ENCODE results near the gene GPBAR1.
A peak's percentile ranks its signal among the peaks of the same experiment; 100 is the strongest.
"Not testable (repeated sequence)": the region's sequence is repeated elsewhere in the genome, so short reads cannot be mapped to it uniquely, and the experiment has no call there.

GPBAR1 gene

GRCh38 chr2:218267259-218267658 lies 6.4 kb downstream of the GPBAR1 start:
- no peak for DNase-seq (ENCODE audit: low spot score)

GRCh38 chr2:218269900-218270720 lies 9.3 kb downstream of the GPBAR1 start, which contains the start of the genes AAMP and PNKD:
AAMP (minus strand) TSS chr2:218270137; CDS start chr2:218270086, 51 bp downstream.
PNKD (plus strand) TSS chr2:218270519; CDS start chr2:218270536, 17 bp downstream.
- DNase-seq (ENCODE audit: low spot score), result peak; percentile 100

- no peak for DNase-seq (ENCODE audit: low spot score)
These were observed 10.1 kb downstream of the GPBAR1 start for GRCh38 chr2:218270721-218271486.

- no peak for DNase-seq (ENCODE audit: low spot score)
These were observed 10.6 kb downstream of the GPBAR1 start for GRCh38 chr2:218271487-218271797.

GRCh38 chr2:218271865-218272530 lies 11.2 kb downstream of the GPBAR1 start:
- DNase-seq (ENCODE audit: low spot score), result no peak

- peak; percentile 87 for DNase-seq (ENCODE audit: low spot score)
These were observed 11.9 kb downstream of the GPBAR1 start for GRCh38 chr2:218272531-218273212.

- DNase-seq (ENCODE audit: low spot score), result not testable (repeated sequence)
These were observed 12.5 kb downstream of the GPBAR1 start for GRCh38 chr2:218273214-218273907.

GRCh38 chr2:218273908-218274249 lies 13.1 kb downstream of the GPBAR1 start:
- no peak for DNase-seq (ENCODE audit: low spot score)

- DNase-seq (ENCODE audit: low spot score), result no peak
These were observed 13.8 kb downstream of the GPBAR1 start for GRCh38 chr2:218274586-218274985.

- no peak for DNase-seq (ENCODE audit: low spot score)
These were observed 14.7 kb downstream of the GPBAR1 start for GRCh38 chr2:218275371-218276072.

- DNase-seq (ENCODE audit: low spot score), result no peak
These were observed 16.4 kb downstream of the GPBAR1 start for GRCh38 chr2:218276986-218277755.

GRCh38 chr2:218277921-218278320 lies 17.1 kb downstream of the GPBAR1 start:
- DNase-seq (ENCODE audit: low spot score), result no peak

GRCh38 chr2:218278531-218279360 lies 17.9 kb downstream of the GPBAR1 start:
- no peak for DNase-seq (ENCODE audit: low spot score)

GRCh38 chr2:218280260-218280870 lies 19.6 kb downstream of the GPBAR1 start:
- DNase-seq (ENCODE audit: low spot score), result no peak

GRCh38 chr2:218281449-218281848 lies 20.6 kb downstream of the GPBAR1 start:
- no peak for DNase-seq (ENCODE audit: low spot score)

GRCh38 chr2:218282173-218282991 lies 21.6 kb downstream of the GPBAR1 start:
- DNase-seq (ENCODE audit: low spot score), result no peak

- no peak for DNase-seq (ENCODE audit: low spot score)
These were observed 23.4 kb downstream of the GPBAR1 start for GRCh38 chr2:218284106-218284811.

Measured in left forelimb (tissue), 1 donor.